HG03066 (cell line): Measurements from ENCODE around the gene ANKZF1.

ENCODE experiments used
- ATAC-seq: cut with Tn5 transposase; IDR thresholded peaks from one replicate; pipeline ENCODE4 v1.9.1; 2021; ENCODE audit warnings: low read depth; ENCODE audit not compliant: unreplicated experiment

ANKZF1 gene

GRCh38 chr2:219207884-219208740 lies 21.5 kb upstream of the ANKZF1 start:
- ATAC-seq: no peak

- no peak for ATAC-seq
Observed at GRCh38 chr2:219209236-219210195, 20.1 kb upstream of the ANKZF1 start.

- ATAC-seq: no peak
Observed at GRCh38 chr2:219210196-219210885, 19.3 kb upstream of the ANKZF1 start.

- ATAC-seq: no peak
Observed at GRCh38 chr2:219210886-219211362, 18.7 kb upstream of the ANKZF1 start.

GRCh38 chr2:219213026-219213415 lies 16.6 kb upstream of the ANKZF1 start:
- ATAC-seq: no peak

- no peak for ATAC-seq
Observed at GRCh38 chr2:219213486-219214071, 16.0 kb upstream of the ANKZF1 start.

- no peak for ATAC-seq
Observed at GRCh38 chr2:219214141-219214540, 15.5 kb upstream of the ANKZF1 start.

- ATAC-seq: no peak
Observed at GRCh38 chr2:219214786-219215185, 14.8 kb upstream of the ANKZF1 start.

GRCh38 chr2:219215871-219216534 lies 13.6 kb upstream of the ANKZF1 start:
- no peak for ATAC-seq

- no peak for ATAC-seq
Observed at GRCh38 chr2:219216535-219216915, 13.1 kb upstream of the ANKZF1 start.

GRCh38 chr2:219218217-219218731 lies 11.3 kb upstream of the ANKZF1 start:
- ATAC-seq: peak; percentile 31

- ATAC-seq: peak; percentile 84
Observed at GRCh38 chr2:219218732-219219701, 10.6 kb upstream of the ANKZF1 start, which contains the start of gene ABCB6. TSS of gene ABCB6 (minus strand) at chr2:219218958. CDS start at chr2:219218673, 285 bp downstream.

- ATAC-seq: no peak
Observed at GRCh38 chr2:219219784-219220532, 9.6 kb upstream of the ANKZF1 start.

- ATAC-seq: no peak
Observed at GRCh38 chr2:219220652-219221402, 8.8 kb upstream of the ANKZF1 start.

GRCh38 chr2:219221957-219222518 lies 7.6 kb upstream of the ANKZF1 start:
- ATAC-seq: no peak

GRCh38 chr2:219223831-219224610 lies 5.6 kb upstream of the ANKZF1 start:
- no peak for ATAC-seq
